Panc1 (cell line): ENCODE results near the gene TRIM16.
"Not testable (repeated sequence)": the region's sequence is repeated elsewhere in the genome, so short reads cannot be mapped to it uniquely, and the experiment has no call there.

Source experiments
- CTCF ChIP-seq: fragments of 450-650 bp; IDR thresholded peaks from 2 replicates; pipeline ENCODE4 v1.5.1; 2017; ENCODE audit warnings: mild to moderate bottlenecking
- TF ChIP-seq, protein P1 (sequence below), 2 experiments: IDR thresholded peaks; 2 replicates each; pipeline ENCODE4 v1.6.1; 2011 to 2012; ENCODE audit warnings: low read depth in 2 of 2, control low read depth in 1 of 2, low read length in 1 of 2, mild to moderate bottlenecking in 1 of 2, moderate library complexity in 1 of 2; ENCODE audit not compliant: insufficient read depth in 1 of 2

DNA sequence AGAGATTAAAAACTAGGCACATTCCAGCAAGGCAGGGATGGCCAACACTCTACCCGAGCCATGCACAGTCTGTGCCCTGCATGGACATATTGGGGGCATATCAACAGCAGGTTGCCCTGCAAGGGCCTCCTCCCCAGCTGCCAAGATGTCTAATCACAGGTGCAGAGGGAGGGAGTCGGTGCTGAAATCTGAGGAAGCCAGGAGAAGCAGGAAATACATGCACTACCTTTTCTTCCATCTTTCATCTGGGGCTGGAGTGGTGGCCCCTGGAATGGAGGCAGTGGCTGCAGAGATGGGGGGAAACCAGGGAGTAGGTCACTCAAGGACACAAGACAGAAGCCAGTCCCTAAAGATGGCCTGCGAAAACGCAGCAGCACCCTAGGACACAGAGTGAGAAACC lies 60.9 kb downstream of the TRIM16 start:
- TF ChIP-seq CTCF = not testable (repeated sequence)
- TF ChIP-seq, protein P1, sequence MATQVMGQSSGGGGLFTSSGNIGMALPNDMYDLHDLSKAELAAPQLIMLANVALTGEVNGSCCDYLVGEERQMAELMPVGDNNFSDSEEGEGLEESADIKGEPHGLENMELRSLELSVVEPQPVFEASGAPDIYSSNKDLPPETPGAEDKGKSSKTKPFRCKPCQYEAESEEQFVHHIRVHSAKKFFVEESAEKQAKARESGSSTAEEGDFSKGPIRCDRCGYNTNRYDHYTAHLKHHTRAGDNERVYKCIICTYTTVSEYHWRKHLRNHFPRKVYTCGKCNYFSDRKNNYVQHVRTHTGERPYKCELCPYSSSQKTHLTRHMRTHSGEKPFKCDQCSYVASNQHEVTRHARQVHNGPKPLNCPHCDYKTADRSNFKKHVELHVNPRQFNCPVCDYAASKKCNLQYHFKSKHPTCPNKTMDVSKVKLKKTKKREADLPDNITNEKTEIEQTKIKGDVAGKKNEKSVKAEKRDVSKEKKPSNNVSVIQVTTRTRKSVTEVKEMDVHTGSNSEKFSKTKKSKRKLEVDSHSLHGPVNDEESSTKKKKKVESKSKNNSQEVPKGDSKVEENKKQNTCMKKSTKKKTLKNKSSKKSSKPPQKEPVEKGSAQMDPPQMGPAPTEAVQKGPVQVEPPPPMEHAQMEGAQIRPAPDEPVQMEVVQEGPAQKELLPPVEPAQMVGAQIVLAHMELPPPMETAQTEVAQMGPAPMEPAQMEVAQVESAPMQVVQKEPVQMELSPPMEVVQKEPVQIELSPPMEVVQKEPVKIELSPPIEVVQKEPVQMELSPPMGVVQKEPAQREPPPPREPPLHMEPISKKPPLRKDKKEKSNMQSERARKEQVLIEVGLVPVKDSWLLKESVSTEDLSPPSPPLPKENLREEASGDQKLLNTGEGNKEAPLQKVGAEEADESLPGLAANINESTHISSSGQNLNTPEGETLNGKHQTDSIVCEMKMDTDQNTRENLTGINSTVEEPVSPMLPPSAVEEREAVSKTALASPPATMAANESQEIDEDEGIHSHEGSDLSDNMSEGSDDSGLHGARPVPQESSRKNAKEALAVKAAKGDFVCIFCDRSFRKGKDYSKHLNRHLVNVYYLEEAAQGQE (IDR thresholded peaks at IDR 0.05; ENCODE audit: insufficient read depth in 1 of 2, low read depth in 2 of 2, low read length in 1 of 2) = not testable (repeated sequence)
